Measurements from ENCODE around the gene OCIAD2. TPM values are rescaled to one million over a fixed set of nuclear protein-coding genes. Genes with fewer than 3 reads are reported as not detected.

Gene OCIAD2, protein sequence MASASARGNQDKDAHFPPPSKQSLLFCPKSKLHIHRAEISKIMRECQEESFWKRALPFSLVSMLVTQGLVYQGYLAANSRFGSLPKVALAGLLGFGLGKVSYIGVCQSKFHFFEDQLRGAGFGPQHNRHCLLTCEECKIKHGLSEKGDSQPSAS
- 11.6 and 15.9 TPM in 2 replicates for total RNA-seq

GRCh38 chr4:48906206-48907173 is at the start of gene OCIAD2:
Gene OCIAD2 (minus strand): TSS chr4:48906774. CDS start chr4:48904549, 2,225 bp downstream.

Other genes with a start within 250 kb of the OCIAD2 start
- gene FRYL, start 126.5 kb downstream of the OCIAD2 start, total RNA-seq = 50.2 and 72.7 TPM in 2 replicates
- 99.2 and 104 TPM in 2 replicates for gene OCIAD1, start 75.7 kb downstream of the OCIAD2 start, total RNA-seq
- gene CWH43, start 79.5 kb upstream of the OCIAD2 start, total RNA-seq = not detected in 2 replicates